Smooth muscle cell (in vitro differentiated cells): ENCODE data around the gene CCL3. TPM values are rescaled to one million over a fixed set of nuclear protein-coding genes. Genes with fewer than 3 reads are reported as not detected.

Source experiments
- DNase-seq: peaks from one replicate; lab custom pipeline; 2025; ENCODE audit not compliant: unreplicated experiment; lab: John Stamatoyannopoulos, UW
- H2AFZ ChIP-seq: fragments of 200-600 bp; sonication (generic); 2 replicates; pipeline ENCODE4 v1.6.0; 2016; ENCODE audit warnings: antibody characterized with exemption, low read depth, mild to moderate bottlenecking
- H3F3A ChIP-seq: fragments of 200-600 bp; sonication (generic); 2 replicates; pipeline ENCODE4 v1.6.0; 2017; ENCODE audit warnings: antibody characterized with exemption, low read depth
- H3K27ac ChIP-seq: fragments of 200-600 bp; sonication (generic); 2 replicates; pipeline ENCODE4 v1.5.1; 2016; ENCODE audit warnings: low read depth, mild to moderate bottlenecking
- H3K27me3 ChIP-seq: fragments of 200-600 bp; sonication (generic); 2 replicates; pipeline ENCODE4 v1.6.1; 2016; ENCODE audit warnings: low read depth, mild to moderate bottlenecking
- H3K36me3 ChIP-seq: fragments of 200-600 bp; sonication (generic); 2 replicates; pipeline ENCODE4 v1.5.1; 2016; ENCODE audit warnings: low read depth
- H3K4me1 ChIP-seq: fragments of 200-600 bp; sonication (generic); 2 replicates; pipeline ENCODE4 v1.5.1; 2016; ENCODE audit warnings: low read depth
- H3K4me2 ChIP-seq: fragments of 200-600 bp; sonication (generic); 2 replicates; pipeline ENCODE4 v1.6.0; 2016; ENCODE audit warnings: mild to moderate bottlenecking
- H3K4me3 ChIP-seq: fragments of 200-600 bp; sonication (generic); 2 replicates; pipeline ENCODE4 v1.5.1; 2016; ENCODE audit warnings: mild to moderate bottlenecking
- H3K79me2 ChIP-seq: fragments of 200-600 bp; sonication (generic); 2 replicates; pipeline ENCODE4 v1.6.0; 2016; ENCODE audit warnings: low read depth, mild to moderate bottlenecking
- H3K9ac ChIP-seq: fragments of 200-600 bp; sonication (generic); 2 replicates; pipeline ENCODE4 v1.6.0; 2016; ENCODE audit warnings: low read depth
- H3K9me3 ChIP-seq: fragments of 200-600 bp; sonication (generic); replicated peaks from 2 replicates; pipeline ENCODE4 v1.5.1; 2016; ENCODE audit warnings: low read depth
- H4K20me1 ChIP-seq: fragments of 200-600 bp; sonication (generic); 2 replicates; pipeline ENCODE4 v1.6.0; 2016; ENCODE audit warnings: low read depth
- WGBS: methylation state at CpG from one replicate; pipeline ENCODE4 v1.1.7; 2016; ENCODE audit warnings: low lambda C conversion rate; 5-methylcytosine and 5-hydroxymethylcytosine counted together
- polyA plus RNA-seq: library from polyadenylated mRNA; unstranded; fragments of >200 nt; fragmentation: Nextera tagmentation; extraction: Ambion mirVana; gene quantifications from 2 replicates; pipeline ENCODE4 v1.2.1, GENCODE V29; 2016
- total RNA-seq: library from RNA; depleted of rRNA; stranded (reverse); fragments of >200 nt; gene quantifications from 2 replicates; pipeline ENCODE4 v1.2.3, GENCODE V29; 2014
- TF ChIP-seq, protein P1 (sequence below): fragments of 200-600 bp; sonication (generic); IDR thresholded peaks from 2 replicates; pipeline ENCODE4 v1.5.1; 2017; ENCODE audit warnings: borderline replicate concordance, mild to moderate bottlenecking, antibody characterized with exemption; ENCODE audit not compliant: insufficient read depth, poor library complexity, severe bottlenecking

Gene CCL3
- total and polyA plus RNA-seq, 2 experiments from 2014 or later: 0.63 to 1.3 TPM

DNA sequence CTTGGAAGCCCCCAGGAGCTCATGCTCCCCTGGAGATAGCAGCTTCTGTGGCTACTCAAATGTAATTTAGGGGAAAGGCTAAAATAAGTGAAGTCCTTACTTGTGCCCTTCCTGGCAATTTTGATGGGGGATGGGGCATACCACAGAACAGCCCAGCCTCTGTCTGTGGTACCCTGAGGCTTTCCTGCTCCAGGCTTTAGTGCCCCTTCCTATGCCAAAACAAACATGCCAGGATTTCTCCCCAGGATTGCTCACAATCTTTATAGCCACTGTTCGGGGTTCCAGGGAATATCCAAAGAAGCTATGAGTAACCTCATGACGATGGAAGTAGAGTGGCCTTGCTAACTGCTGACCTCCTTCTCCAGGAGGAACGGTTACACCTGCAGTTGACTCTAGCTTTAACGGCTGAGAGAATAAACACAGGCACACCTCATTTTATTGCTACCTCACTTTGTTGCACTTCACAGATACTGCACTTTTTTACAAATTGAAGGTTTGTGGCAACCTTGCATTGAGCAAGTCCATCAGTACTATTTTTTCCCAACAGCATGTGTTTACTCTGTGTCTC lies 38.6 kb upstream of the CCL3 start:
- Histone ChIP-seq H3K79me2 (no peaks in the 10 kb centered on the region), H3K9ac (no peak overlapping the region), H4K20me1 (no peaks in the 10 kb centered on the region), H3K4me3 (no peak overlapping the region), H3K4me1 (no peaks in the 10 kb centered on the region), H3K27ac (no peak overlapping the region), H3K27me3 (peaks cover 21% of the 10 kb centered on the region), H3K36me3 (no peaks in the 10 kb centered on the region), H3K9me3 (no peaks in the 10 kb centered on the region), H3F3A (no peaks in the 10 kb centered on the region), H2AFZ (no peak overlapping the region), H3K4me2 (no peak overlapping the region)
- TF ChIP-seq, protein P1, sequence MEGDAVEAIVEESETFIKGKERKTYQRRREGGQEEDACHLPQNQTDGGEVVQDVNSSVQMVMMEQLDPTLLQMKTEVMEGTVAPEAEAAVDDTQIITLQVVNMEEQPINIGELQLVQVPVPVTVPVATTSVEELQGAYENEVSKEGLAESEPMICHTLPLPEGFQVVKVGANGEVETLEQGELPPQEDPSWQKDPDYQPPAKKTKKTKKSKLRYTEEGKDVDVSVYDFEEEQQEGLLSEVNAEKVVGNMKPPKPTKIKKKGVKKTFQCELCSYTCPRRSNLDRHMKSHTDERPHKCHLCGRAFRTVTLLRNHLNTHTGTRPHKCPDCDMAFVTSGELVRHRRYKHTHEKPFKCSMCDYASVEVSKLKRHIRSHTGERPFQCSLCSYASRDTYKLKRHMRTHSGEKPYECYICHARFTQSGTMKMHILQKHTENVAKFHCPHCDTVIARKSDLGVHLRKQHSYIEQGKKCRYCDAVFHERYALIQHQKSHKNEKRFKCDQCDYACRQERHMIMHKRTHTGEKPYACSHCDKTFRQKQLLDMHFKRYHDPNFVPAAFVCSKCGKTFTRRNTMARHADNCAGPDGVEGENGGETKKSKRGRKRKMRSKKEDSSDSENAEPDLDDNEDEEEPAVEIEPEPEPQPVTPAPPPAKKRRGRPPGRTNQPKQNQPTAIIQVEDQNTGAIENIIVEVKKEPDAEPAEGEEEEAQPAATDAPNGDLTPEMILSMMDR: no peak
- no peak for DNase-seq
- 85% methylated on average over 4 of the region's 4 CpGs for WGBS

DNA sequence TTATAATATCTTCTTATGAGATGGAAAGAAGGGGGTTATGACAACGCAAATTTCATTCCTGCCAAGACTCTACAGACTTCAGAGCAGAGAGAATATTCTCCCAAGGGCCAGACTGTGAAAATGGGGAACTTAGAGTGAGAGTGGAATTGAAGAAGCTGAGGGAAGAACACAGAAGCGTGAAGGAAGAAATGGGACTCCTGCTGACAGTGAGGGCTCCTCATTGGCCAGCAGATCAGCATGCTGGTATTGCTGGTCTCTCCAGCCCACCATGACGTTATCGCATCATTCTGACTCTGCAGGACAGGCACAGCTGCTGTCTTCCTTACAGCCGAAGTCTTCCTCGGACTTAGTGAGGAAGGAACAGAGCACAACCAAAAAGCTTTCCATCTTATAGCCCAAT lies 38.0 kb upstream of the CCL3 start:
- H3K79me2 ChIP-seq: no peaks in the 10 kb centered on the region
- 86% methylated on average over 6 of the region's 6 CpGs for WGBS
- H3K4me1 ChIP-seq: no peaks in the 10 kb centered on the region
- H3K36me3 ChIP-seq: no peaks in the 10 kb centered on the region
- no peak overlapping the region for H3K27ac ChIP-seq
- no peaks in the 10 kb centered on the region for H3K9me3 ChIP-seq
- TF ChIP-seq, protein P1: no peak
- no peak overlapping the region for H3K9ac ChIP-seq
- H2AFZ ChIP-seq: no peak overlapping the region
- DNase-seq: no peak
- no peaks in the 10 kb centered on the region for H3F3A ChIP-seq
- H4K20me1 ChIP-seq: no peaks in the 10 kb centered on the region
- H3K4me3 ChIP-seq: no peak overlapping the region
- H3K4me2 ChIP-seq: no peak overlapping the region
- H3K27me3 ChIP-seq: peaks cover 19% of the 10 kb centered on the region

DNA sequence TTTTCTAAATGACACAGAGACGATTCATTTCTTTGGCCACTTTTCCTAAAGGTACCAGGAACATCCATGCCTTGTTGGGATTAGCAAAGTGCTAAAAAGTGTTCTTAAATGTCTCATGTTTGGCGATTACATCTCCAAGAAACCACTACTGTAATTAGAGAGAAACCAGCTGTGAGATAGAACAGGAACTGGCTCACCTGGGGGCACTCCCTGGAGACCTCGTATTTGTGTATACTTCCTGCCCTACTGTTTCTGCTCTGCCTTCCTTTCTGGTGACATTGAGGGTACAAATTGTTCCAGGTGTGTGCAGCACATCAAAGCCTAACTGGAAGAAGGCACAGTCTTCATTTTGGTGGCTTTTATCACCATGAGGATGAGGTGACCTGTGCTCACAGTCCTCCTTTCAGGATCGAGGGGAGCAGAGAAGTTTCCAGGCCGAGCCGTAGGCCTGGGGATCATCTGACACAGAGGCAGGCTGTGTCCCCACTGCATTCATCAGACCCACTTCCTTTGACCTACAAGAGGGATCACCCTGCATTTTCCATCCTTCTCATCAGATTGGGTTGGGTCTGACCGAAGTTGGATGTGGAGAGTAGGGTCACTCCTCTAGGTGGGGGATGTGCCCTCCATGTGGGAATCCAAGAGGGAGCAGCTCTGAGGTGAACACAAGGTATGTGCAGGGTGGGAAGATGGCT lies 37.4 kb upstream of the CCL3 start:
- no peaks in the 10 kb centered on the region for H3K9me3 ChIP-seq
- TF ChIP-seq, protein P1: no peak
- H4K20me1 ChIP-seq: no peaks in the 10 kb centered on the region
- no peaks in the 10 kb centered on the region for H3K4me1 ChIP-seq
- H3K4me3 ChIP-seq: no peak overlapping the region
- DNase-seq: no peak
- H3K79me2 ChIP-seq: no peaks in the 10 kb centered on the region
- H3K27me3 ChIP-seq: peaks cover 16% of the 10 kb centered on the region
- H3K9ac ChIP-seq: no peak overlapping the region
- no peak overlapping the region for H3K4me2 ChIP-seq
- no peaks in the 10 kb centered on the region for H3K36me3 ChIP-seq
- no peaks in the 10 kb centered on the region for H3F3A ChIP-seq
- H3K27ac ChIP-seq: no peak overlapping the region
- no peak overlapping the region for H2AFZ ChIP-seq
- WGBS: 85% methylated on average over 7 of the region's 7 CpGs
